Mesenchymal stem cell (in vitro differentiated cells and primary cell): ENCODE results near the gene TMEM183A.

Experiments used
- DNase-seq: peaks from one replicate; pipeline ENCODE4 v3.0.0-alpha.2; 2013
- H2AFZ ChIP-seq: one replicate; pipeline ENCODE4 v1.6.1; 2013; ENCODE audit warnings: low read depth, mild to moderate bottlenecking, control low read depth, inconsistent platforms, low read length, moderate library complexity
- H2AK5ac ChIP-seq: 2 replicates; pipeline ENCODE4 v1.6.1; 2013; ENCODE audit warnings: low read length, moderate library complexity, mild to moderate bottlenecking, inconsistent platforms; ENCODE audit not compliant: severe bottlenecking
- H2BK120ac ChIP-seq: one replicate; pipeline ENCODE4 v1.6.1; 2013; ENCODE audit warnings: low read depth, mild to moderate bottlenecking, inconsistent platforms, low read length, moderate library complexity
- H2BK12ac ChIP-seq, 2 experiments: one replicate each; pipeline ENCODE4 v1.6.1; 2013; ENCODE audit warnings: inconsistent platforms in 2 of 2, low read length in 2 of 2, mild to moderate bottlenecking in 2 of 2, moderate library complexity in 2 of 2, control low read depth in 1 of 2
- H2BK15ac ChIP-seq: one replicate; pipeline ENCODE4 v1.6.1; 2013; ENCODE audit warnings: mild to moderate bottlenecking, low read depth, inconsistent platforms; ENCODE audit not compliant: poor library complexity, severe bottlenecking
- H2BK5ac ChIP-seq: 2 replicates; pipeline ENCODE4 v1.6.1; 2013; ENCODE audit warnings: low read depth, mild to moderate bottlenecking, low read length, control low read depth, inconsistent platforms; ENCODE audit not compliant: poor library complexity, severe bottlenecking
- H3K14ac ChIP-seq, 2 experiments: one replicate each; pipeline ENCODE4 v1.6.1; 2013; ENCODE audit warnings: inconsistent platforms in 2 of 2, low read length in 2 of 2, control low read depth in 1 of 2, mild to moderate bottlenecking in 1 of 2, moderate library complexity in 1 of 2
- H3K18ac ChIP-seq, 2 experiments: one replicate each; pipeline ENCODE4 v1.6.1; 2013; ENCODE audit warnings: inconsistent platforms in 2 of 2, low read length in 2 of 2, control low read depth in 1 of 2, low read depth in 1 of 2, mild to moderate bottlenecking in 1 of 2
- H3K23ac ChIP-seq, 2 experiments: one replicate each; pipeline ENCODE4 v1.6.1; 2013; ENCODE audit warnings: inconsistent platforms in 2 of 2, low read length in 2 of 2, mild to moderate bottlenecking in 2 of 2, moderate library complexity in 2 of 2, control low read depth in 1 of 2
- H3K27ac ChIP-seq: 2 replicates; pipeline ENCODE4 v1.5.1; 2013; ENCODE audit warnings: mild to moderate bottlenecking, moderate library complexity, low read length, control low read depth, inconsistent platforms; ENCODE audit not compliant: poor library complexity, severe bottlenecking
- H3K27me3 ChIP-seq, 2 experiments: 2 replicates each; pipeline versions ENCODE4 v1.6.1 to v1.7.0; 2013; ENCODE audit warnings: low read length in 2 of 2, mild to moderate bottlenecking in 2 of 2, moderate library complexity in 2 of 2, control low read depth in 1 of 2, inconsistent platforms in 1 of 2; ENCODE audit not compliant: control insufficient read depth in 1 of 2, insufficient read depth in 1 of 2
- H3K36me3 ChIP-seq, 2 experiments: 2 replicates each; pipeline versions ENCODE4 v1.6.1 to v1.7.0; 2013; ENCODE audit warnings: low read length in 2 of 2, control low read depth in 1 of 2, inconsistent platforms in 1 of 2, low read depth in 1 of 2, mild to moderate bottlenecking in 1 of 2; ENCODE audit not compliant: insufficient read depth in 2 of 2, control insufficient read depth in 1 of 2
- H3K4ac ChIP-seq, 2 experiments: one replicate each; pipeline ENCODE4 v1.6.1; 2013; ENCODE audit warnings: inconsistent platforms in 2 of 2, low read length in 2 of 2, mild to moderate bottlenecking in 2 of 2, moderate library complexity in 2 of 2, control low read depth in 1 of 2, low read depth in 1 of 2
- H3K4me1 ChIP-seq: 2 replicates; pipeline ENCODE4 v1.6.1; 2013; ENCODE audit warnings: low read depth, low read length, control low read depth; ENCODE audit not compliant: control insufficient read depth, insufficient read depth
- H3K4me2 ChIP-seq: 2 replicates; pipeline ENCODE4 v1.6.1; 2013; ENCODE audit warnings: low read length, mild to moderate bottlenecking, inconsistent platforms; ENCODE audit not compliant: poor library complexity, severe bottlenecking
- H3K4me3 ChIP-seq, 2 experiments: 2 replicates each; pipeline versions ENCODE4 v1.5.1 to v1.7.0; 2013; ENCODE audit warnings: low read length in 2 of 2, mild to moderate bottlenecking in 2 of 2, control low read depth in 1 of 2, low read depth in 1 of 2; ENCODE audit not compliant: insufficient read depth in 1 of 2
- H3K79me1 ChIP-seq: replicated peaks from 2 replicates; pipeline ENCODE4 v1.6.1; 2013; ENCODE audit warnings: mild to moderate bottlenecking, control low read depth, low read length, inconsistent platforms; ENCODE audit not compliant: poor library complexity, severe bottlenecking
- H3K9ac ChIP-seq: 2 replicates; pipeline ENCODE4 v1.7.0; 2013; ENCODE audit warnings: mild to moderate bottlenecking, low read length, moderate library complexity
- H3K9me3 ChIP-seq: 2 replicates; pipeline ENCODE4 v1.7.0; 2013; ENCODE audit warnings: mild to moderate bottlenecking, low read length; ENCODE audit not compliant: control insufficient read depth
- H4K8ac ChIP-seq: one replicate; pipeline ENCODE4 v1.6.1; 2013; ENCODE audit warnings: inconsistent platforms, mild to moderate bottlenecking, low read length, moderate library complexity
- H4K91ac ChIP-seq: one replicate; pipeline ENCODE4 v1.6.1; 2013; ENCODE audit warnings: mild to moderate bottlenecking, low read length, inconsistent platforms
- WGBS: methylation state at CpG from one replicate; pipeline ENCODE4 v1.1.7; 2013; ENCODE audit warnings: mixed read lengths; 5-methylcytosine and 5-hydroxymethylcytosine counted together

Gene TMEM183A

GRCh38 chr1:203031467-203031866, 24.3 kb downstream of the TMEM183A start:
- Histone ChIP-seq H2BK12ac (no peak overlapping the region), H2BK5ac (no peak overlapping the region), H3K79me1 (no peaks in the 10 kb centered on the region), H3K4me2 (no peak overlapping the region), H3K18ac (no peak overlapping the region), H4K8ac (no peak overlapping the region), H3K4me3 (no peak overlapping the region), H3K9me3 (no peaks in the 10 kb centered on the region), H3K4me1 (peaks cover 11% of the 10 kb centered on the region), H3K23ac (no peak overlapping the region), H4K91ac (no peak overlapping the region), H3K14ac (no peak overlapping the region), H3K9ac (no peak overlapping the region), H2BK120ac (no peak overlapping the region), H3K36me3 (peaks cover 0 to 6% of the 10 kb centered on the region in 2 experiments), H3K27ac (no peak overlapping the region), H2AK5ac (no peak overlapping the region), H2AFZ (no peak overlapping the region), H3K4ac (no peak overlapping the region), H3K27me3 (peaks cover 4 to 54% of the 10 kb centered on the region in 2 experiments), H2BK15ac (no peak overlapping the region)
- no peak for DNase-seq
- 85% methylated on average over 6 of the region's 6 CpGs for WGBS

GRCh38 chr1:203033287-203033686, 26.1 kb downstream of the TMEM183A start:
- Histone ChIP-seq H2BK12ac (no peak overlapping the region), H2BK15ac (no peak overlapping the region), H3K36me3 (peaks cover 0 to 6% of the 10 kb centered on the region in 2 experiments), H3K4ac (no peak overlapping the region), H3K27me3 (peaks cover 0 to 50% of the 10 kb centered on the region in 2 experiments), H4K8ac (no peak overlapping the region), H3K27ac (no peak overlapping the region), H3K79me1 (no peaks in the 10 kb centered on the region), H3K18ac (no peak overlapping the region), H3K4me2 (no peak overlapping the region), H2AFZ (no peak overlapping the region), H2AK5ac (no peak overlapping the region), H4K91ac (no peak overlapping the region), H3K4me1 (peaks cover 14% of the 10 kb centered on the region), H3K14ac (no peak overlapping the region), H2BK5ac (no peak overlapping the region), H3K23ac (no peak overlapping the region), H2BK120ac (no peak overlapping the region), H3K9me3 (no peaks in the 10 kb centered on the region), H3K4me3 (no peak overlapping the region), H3K9ac (no peak overlapping the region)
- DNase-seq = no peak
- 83% methylated on average over 2 of the region's 2 CpGs for WGBS

GRCh38 chr1:203033917-203034316, 26.7 kb downstream of the TMEM183A start:
- Histone ChIP-seq H3K27ac (no peak overlapping the region), H2BK15ac (no peak overlapping the region), H3K4me3 (no peak overlapping the region), H4K8ac (no peak overlapping the region), H2BK120ac (no peak overlapping the region), H3K36me3 (peaks cover 0 to 7% of the 10 kb centered on the region in 2 experiments), H3K79me1 (no peaks in the 10 kb centered on the region), H3K27me3 (peaks cover 0 to 45% of the 10 kb centered on the region in 2 experiments), H3K4ac (no peak overlapping the region), H3K18ac (no peak overlapping the region), H3K9me3 (no peaks in the 10 kb centered on the region), H2AFZ (peak overlapping the region; percentile 39), H3K4me2 (no peak overlapping the region), H2BK12ac (no peak overlapping the region), H3K14ac (peak overlapping the region in 1 of 2 experiments; percentile 51), H3K9ac (no peak overlapping the region), H3K4me1 (peaks cover 19% of the 10 kb centered on the region), H2AK5ac (no peak overlapping the region), H4K91ac (no peak overlapping the region), H3K23ac (no peak overlapping the region), H2BK5ac (no peak overlapping the region)
- DNase-seq = no peak
- 91% methylated on average over 2 of the region's 2 CpGs for WGBS

GRCh38 chr1:203034422-203035110, 27.4 kb downstream of the TMEM183A start:
- H2AFZ ChIP-seq = no peak overlapping the region
- no peak overlapping the region for H3K4me2 ChIP-seq
- peaks cover 0 to 42% of the 10 kb centered on the region in 2 experiments for H3K27me3 ChIP-seq
- no peaks in the 10 kb centered on the region for H3K9me3 ChIP-seq
- H3K9ac ChIP-seq = no peak overlapping the region
- no peak overlapping the region for H3K23ac ChIP-seq
- H3K4me1 ChIP-seq = peaks cover 19% of the 10 kb centered on the region
- no peaks in the 10 kb centered on the region for H3K79me1 ChIP-seq
- H3K18ac ChIP-seq = no peak overlapping the region
- 87% methylated on average over 7 of the region's 10 CpGs for WGBS
- H3K14ac ChIP-seq = no peak overlapping the region
- H2BK15ac ChIP-seq = no peak overlapping the region
- H3K4me3 ChIP-seq = no peak overlapping the region
- H2BK12ac ChIP-seq = no peak overlapping the region
- no peak overlapping the region for H4K91ac ChIP-seq
- no peak overlapping the region for H3K4ac ChIP-seq
- no peak for DNase-seq
- no peak overlapping the region for H2AK5ac ChIP-seq
- H3K27ac ChIP-seq = no peak overlapping the region
- no peak overlapping the region for H2BK5ac ChIP-seq
- no peak overlapping the region for H4K8ac ChIP-seq
- H3K36me3 ChIP-seq = peaks cover 0 to 12% of the 10 kb centered on the region in 2 experiments
- no peak overlapping the region for H2BK120ac ChIP-seq
